CD1c-positive myeloid dendritic cell (primary cell): ENCODE measurements around the gene SLC6A19.
"Not testable (repeated sequence)": the region's sequence is repeated elsewhere in the genome, so short reads cannot be mapped to it uniquely, and the experiment has no call there.

ENCODE experiments used
- DNase-seq: peaks from one replicate; pipeline ENCODE4 v3.0.0-alpha.2; 2016; ENCODE audit errors: extremely low spot score

Gene SLC6A19

DNA sequence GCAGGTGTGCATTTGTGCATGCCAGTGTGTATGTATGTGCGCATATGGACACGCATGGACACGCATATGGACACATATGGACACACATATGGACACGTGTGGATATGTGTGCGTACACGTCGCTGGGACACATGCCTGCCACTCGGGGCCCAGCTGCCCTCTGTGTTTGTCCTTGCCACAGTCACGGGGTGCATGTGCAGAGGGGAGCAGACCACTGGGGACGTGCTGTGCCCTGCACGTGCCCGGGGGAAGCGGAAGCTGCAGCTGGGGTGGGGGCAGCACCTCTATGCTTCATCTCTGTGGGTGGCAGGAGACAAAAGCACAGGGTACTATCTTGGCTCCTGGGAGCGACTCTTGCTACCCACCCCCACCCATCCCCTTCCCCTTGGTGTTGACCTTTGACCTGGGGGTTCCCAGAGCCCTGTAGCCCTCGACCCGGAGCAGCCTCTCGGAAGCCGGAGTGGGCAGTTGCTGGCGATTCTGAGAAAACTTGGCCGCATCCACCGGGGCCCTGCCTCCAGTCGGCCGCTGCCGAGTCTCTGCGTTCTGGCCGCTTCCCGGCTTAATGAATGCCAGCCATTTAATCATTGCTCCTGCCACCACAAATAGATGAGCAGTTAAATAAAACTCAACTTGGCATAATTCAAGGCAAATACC, 21.4 kb downstream of the SLC6A19 start:
- no peak for DNase-seq

DNA sequence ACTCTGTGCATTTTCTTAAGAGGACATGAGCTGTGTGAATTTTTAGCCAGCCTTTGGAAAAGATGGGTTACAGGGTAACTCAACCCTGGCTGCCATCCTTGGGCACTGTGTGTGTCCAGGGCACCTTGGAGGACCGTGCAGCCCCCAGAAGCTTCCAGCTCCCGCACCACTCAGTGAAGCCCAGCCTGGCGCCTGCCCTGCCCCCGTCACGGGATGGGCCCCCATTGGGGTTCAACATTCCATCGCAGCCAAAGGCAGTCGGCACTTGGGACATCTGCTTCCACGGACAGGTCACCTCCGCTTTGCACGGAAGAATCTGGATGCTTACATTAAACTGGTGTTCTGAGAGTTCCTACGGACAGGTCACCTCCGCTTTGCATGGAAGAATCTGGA, 21.9 kb downstream of the SLC6A19 start:
- no peak for DNase-seq

DNA sequence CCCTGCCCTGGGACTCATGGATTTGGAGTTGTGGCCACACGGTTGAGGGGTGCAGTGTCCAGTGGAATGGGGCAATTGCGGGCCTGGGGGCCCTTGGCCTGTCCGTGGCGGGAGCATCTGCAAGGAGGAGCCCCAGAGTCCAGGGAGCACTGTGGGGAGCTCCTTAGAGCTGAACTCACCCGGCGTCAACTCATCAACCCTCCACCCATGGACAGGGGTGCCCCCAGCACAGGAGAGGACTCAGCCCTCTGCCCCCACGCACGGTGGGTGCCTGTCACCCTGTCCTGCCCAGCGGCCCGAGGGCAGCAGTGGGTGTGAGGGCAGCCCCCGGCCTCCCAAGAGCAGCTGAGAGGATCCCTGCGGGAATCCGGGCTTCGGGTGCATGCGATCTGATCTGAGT, 23.2 kb downstream of the SLC6A19 start:
- DNase-seq = no peak

DNA sequence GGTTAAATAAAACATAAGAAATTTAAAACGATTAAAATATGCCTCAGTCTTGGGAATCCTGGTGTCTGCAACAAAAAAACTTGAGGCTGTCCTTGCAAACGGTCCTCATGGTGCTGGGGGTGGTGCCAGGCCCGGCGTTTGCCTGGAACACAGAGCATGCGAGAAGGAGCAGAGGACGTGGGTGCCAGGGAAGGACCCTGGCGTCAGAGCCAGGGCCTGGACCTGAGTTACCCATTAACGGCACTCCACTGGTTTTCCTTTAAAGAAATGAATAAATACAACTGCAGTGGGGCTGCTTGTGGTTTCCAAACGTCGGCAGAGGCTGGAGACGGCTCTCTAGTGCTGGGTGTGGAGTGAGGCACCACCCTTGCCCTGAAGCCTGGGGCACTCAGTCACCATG, 23.7 kb downstream of the SLC6A19 start, which contains the start of gene SLC6A18:
Gene SLC6A18 (plus strand): TSS at position 301 of the 400 bp plus-strand sequence. CDS start 97 bp downstream, at position 398.
- DNase-seq = no peak

DNA sequence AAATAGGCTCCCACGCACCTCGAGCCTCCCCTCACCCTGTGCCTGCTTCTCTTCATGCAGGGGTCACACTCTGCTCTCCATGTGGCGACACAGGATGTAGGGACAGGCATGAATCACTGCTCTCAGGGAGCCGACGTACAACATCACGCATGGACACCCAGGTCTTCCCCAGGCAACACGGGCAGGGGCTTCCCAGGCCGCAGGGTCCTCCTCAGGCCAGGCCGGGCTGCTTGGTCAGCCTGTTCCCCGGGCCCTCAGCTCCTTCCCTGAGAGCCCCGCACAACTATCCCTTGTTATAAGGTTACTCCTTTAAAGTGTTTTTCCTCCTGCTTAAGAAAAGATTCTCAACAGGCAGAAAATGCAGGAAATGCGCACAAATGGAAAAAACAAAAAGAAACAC, 24.8 kb downstream of the SLC6A19 start:
- no peak for DNase-seq

DNA sequence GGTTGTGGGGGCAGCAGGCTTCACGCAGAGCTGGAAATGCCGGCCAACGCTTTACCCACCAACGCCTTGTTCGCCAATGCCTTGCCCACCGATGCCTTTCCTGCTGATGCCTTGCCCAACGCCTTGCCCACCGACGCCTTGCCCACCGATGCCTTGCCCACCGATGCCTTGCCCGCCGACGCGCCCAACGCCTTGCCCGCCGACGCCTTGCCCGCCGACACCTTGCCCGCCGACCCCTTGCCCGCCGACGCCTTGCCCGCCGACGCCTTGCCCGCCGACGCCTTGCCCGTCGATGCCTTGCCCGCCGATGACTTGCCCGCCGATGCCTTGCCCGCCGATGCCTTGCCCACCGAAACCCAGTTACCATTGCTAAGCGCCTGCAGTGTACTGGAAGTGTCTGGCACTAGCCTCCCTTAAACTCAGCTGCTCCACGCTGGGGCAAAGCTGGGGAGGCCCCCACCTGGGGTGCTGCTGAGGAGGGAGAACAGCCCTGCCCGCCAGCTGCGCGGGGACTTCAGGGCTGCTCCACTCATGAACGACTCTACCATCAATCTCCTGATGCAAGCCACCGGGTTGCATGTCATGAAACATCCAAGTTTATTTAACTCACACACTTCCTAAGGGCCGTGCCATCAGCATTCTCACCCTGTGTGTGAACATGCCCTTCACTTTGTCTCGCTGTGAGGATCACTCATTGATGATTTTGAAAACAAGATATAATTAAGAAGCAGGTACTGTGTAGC, 25.6 kb downstream of the SLC6A19 start:
- DNase-seq = no peak

DNA sequence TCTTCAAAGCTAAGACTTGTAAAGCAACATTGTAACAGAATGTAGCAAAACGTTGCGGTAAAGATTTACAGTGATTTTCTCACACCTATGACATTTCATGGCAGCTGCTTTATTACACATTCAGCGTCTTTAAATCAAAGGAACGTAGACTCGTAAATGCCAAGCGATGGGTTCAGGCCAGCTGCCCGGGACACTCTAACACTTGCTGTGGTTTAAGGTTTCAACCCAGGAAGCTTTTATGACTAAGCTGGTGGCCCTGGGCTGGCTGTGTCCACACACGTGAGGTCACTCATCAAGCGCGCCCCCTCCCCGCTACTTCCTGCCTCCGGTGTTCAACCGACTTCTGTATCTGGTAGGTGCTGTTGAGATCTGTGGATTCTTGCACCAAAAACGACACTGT, 26.3 kb downstream of the SLC6A19 start:
- no peak for DNase-seq

DNA sequence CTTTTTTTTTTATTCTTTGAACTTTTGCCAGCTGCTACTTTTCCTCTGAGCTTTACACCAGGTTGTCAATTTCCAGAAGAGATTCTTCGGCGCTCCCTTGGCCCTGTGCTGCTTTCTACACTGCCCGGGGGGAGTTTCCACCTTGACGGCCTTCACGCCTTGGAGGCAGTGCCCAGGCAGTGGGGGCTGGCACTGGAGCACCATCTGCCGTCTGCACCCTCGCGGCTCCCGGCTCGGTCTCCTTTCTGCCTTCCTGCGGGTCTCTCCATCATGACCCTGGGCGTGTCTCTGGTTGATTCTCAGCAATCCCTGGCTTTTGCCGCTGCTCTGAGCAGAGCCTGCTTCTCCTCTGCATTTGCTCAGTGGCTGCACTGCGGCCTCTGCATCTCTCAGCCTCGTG, 26.7 kb downstream of the SLC6A19 start:
- DNase-seq = no peak

GRCh38 chr5:1229023-1229422, 27.6 kb downstream of the SLC6A19 start:
- DNase-seq = not testable (repeated sequence)

DNA sequence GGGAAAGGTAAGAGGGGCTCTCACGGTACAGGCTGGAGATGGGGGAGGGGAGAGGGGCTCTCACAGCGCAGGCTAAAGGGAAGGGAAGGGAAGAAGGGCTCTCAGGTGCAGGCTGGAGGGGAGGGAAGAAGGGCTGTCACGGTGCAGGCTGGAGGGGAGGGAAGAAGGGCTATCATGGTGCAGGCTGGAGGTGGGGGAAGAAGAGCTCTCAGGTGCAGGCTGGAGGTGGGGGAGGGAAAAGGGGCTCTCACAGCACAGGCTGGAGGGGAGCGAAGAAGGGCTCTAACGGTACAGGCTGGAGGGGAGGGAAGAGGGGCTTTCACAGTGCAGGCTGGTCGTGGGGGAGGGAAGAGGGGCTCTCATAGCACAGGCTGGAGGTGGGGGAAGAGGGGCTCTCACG, 28.4 kb downstream of the SLC6A19 start:
- no peak for DNase-seq

GRCh38 chr5:1230551-1230950, 29.2 kb downstream of the SLC6A19 start:
- DNase-seq = no peak

- DNase-seq = no peak
Observed at GRCh38 chr5:1231354-1231905, 30.0 kb downstream of the SLC6A19 start.

DNA sequence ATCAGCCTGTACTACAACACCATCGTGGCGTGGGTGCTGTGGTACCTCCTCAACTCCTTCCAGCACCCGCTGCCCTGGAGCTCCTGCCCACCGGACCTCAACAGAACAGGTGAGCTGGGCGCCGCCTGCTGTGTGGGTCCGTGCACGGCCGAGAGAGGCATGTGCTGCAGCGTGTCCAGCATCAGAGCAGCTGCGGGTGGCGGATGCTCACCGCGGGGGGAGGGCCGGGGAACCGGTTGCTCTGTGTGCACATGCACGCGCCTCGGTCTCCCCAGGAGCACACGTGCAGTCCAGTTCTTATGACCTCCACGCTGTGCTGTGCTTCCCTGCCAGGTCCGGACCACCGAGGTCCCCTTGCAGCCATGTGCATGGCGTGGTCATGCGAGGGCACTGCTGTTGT, 31.4 kb downstream of the SLC6A19 start:
- DNase-seq = no peak

- no peak for DNase-seq
Observed at GRCh38 chr5:1235379-1235778, 34.0 kb downstream of the SLC6A19 start.

DNA sequence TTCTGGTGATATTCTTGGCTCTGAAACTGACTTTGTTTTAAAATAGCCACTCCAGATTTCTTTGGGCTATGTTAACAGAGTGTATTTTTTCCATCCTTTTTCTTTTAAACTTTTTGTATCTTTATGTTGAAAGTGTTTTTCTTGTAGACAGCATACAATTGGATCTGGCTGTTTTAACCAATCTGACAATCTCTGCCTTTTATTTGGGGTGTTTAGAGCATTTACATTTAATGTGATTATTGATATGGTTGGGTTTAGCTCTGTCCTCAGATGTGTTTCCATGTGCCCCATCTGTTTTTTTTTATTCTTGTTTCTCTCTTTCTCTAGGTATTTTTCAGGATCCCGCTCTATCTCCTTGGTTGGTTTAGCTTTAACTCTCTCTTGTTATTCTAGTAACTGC, 34.4 kb downstream of the SLC6A19 start:
- DNase-seq = no peak

DNA sequence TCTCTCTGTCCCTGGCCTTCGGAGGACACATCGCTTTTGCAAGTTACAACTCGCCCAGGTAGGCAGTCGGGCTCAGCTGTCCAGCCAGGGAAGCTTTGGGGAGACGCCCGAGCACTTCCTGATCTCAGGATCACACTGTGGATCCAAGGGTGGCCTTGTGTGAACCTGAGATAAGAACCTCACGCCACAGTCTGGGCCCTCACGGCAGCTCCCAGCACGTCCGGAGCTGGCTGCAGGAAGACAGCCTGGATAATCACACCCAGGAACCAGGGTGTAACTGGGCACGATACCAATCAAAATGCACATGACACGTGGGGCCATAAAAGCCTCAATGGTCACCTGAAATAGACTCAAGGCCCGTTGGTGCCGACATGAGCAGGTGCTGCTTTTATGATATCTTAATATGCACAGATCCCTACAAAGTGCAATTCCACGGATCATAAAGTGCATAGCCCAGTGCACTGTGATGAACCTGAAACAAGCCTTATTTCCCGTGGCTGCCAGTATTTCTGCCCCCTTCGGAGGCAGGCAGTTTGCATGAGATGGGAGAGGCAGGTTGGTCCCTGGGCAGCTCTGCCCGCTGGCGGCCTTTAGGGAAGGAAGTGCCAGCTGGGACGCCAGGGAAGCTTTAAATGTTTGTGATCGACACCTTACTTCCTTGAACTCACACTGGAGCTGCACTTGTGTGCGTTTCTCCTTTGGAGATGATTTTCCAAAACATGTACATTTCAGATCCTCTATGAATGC, 38.3 kb downstream of the SLC6A19 start:
- DNase-seq = no peak

DNA sequence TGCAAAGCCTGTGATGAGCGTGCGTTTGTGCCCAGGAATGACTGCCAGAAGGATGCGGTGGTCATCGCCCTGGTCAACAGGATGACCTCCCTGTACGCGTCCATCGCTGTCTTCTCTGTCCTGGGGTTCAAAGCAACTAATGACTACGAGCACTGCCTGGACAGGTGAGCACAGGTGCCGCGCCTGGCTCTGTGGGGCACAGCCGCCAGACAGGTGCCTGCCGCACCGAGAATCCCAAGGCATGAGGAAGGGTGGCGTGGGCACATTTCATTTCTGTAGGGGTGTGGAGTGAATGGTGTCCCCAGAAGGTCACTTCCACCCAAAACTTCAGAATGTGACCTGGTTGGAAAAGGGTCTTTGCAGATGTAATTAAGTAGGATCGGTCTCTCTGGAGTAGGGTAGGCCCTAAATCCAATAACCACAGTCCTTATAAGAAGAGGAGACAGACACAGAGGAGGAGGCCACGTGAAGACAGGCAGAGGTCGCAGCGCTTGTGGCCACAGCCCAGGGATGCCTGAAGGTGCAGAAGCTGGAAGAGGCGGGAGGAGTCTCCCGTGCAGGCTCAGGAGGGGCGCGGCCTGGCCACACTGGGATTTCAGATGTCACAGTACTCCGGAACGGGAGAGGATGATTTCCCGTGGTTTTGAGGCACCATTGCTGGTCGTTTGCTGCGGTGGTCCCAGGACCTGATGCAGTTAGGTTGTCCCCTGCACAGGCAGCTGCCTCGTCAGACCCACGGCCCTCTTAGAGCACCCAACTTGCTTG, 39.3 kb downstream of the SLC6A19 start:
- no peak for DNase-seq

GRCh38 chr5:1241509-1242080, 40.2 kb downstream of the SLC6A19 start:
- DNase-seq = no peak

DNA sequence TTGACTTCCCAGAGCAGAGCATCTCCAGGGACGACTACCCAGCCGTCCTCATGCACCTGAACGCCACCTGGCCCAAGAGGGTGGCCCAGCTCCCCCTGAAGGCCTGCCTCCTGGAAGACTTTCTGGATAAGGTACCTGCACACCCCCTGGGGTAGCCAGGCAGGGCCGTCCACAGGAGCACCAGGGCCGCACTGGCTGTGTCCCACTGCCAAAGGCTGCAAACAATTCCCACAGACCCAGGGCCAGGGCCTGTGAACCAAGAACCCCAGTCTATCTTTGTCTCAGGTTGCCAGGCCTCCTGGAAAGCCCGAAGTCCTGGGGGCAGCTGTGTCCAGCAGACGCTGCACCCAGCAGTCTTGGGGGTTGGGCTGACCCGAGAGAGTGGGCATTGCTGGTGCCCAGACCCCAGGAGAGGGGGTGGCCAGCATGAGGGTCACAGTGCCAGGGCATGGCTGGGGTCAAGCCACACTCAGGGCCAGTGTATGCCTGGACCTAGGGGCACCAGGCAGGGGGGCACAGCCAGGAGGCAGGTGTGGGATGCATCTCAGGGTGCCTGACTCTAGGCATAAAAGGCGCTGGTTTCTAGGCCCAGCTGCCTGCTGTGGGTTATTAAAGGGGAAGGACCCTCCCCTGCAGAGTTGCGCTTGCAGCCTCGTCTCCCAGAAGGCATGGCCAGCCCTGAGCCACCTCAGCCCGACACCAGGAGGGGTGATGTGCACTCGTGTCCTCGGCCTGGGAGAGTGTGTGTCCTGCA, 41.5 kb downstream of the SLC6A19 start:
- no peak for DNase-seq

GRCh38 chr5:1243487-1244130, 42.2 kb downstream of the SLC6A19 start:
- no peak for DNase-seq
